ENCODE measurements around the gene MAP2K5. TPM values are rescaled to one million over a fixed set of nuclear protein-coding genes. Genes with fewer than 3 reads are reported as not detected.

Gene MAP2K5
- total RNA-seq (7.2 and 13.7 TPM in 2 replicates), polyA plus RNA-seq (12.4 and 14.2 TPM in 2 replicates)

GRCh38 chr15:67542420-67543347, at the start of gene MAP2K5:
Gene MAP2K5, plus strand, starts transcription at chr15:67542703. Its CDS starts 633 bp downstream, at chr15:67543336.
- Histone ChIP-seq H3K4me2 (peak within 1 kb of the TSS; percentile 96), H3K27me3 (no peaks in the 10 kb centered on the region), H3K4me1 (ENCODE audit: insufficient read depth) (peaks cover under 1% of the 10 kb centered on the region), H3K79me2 (peaks cover 21% of the 10 kb centered on the region), H4K20me1 (ENCODE audit: insufficient read depth, poor library complexity, severe bottlenecking) (no peaks in the 10 kb centered on the region), H3K9me3 (ENCODE audit: low read depth) (no peaks in the 10 kb centered on the region), H3K27ac (peak within 1 kb of the TSS; percentile 84), H3K36me3 (replicated peaks; ENCODE audit: insufficient read depth, low read depth) (no peaks in the 10 kb centered on the region), H3K4me3 (peak within 1 kb of the TSS; percentile 59), H3K9me2 (replicated peaks; ENCODE audit: insufficient read depth) (no peaks in the 10 kb centered on the region), H2AFZ (peak within 1 kb of the TSS; percentile 93)
- DNase-seq (ENCODE audit: low spot score), result peak; percentile 89
- 2% methylated on average over 72 of the region's 91 CpGs for WGBS (ENCODE audit: low lambda C conversion rate, missing lambda C conversion rate)
- TF ChIP-seq EZH2 (IDR thresholded peaks at IDR 0.05; ENCODE audit: borderline replicate concordance) (no peak), EZH2phosphoT487 (IDR thresholded peaks at IDR 0.05; ENCODE audit: low read depth, severe bottlenecking, unreplicated experiment) (no peak), CTCF (IDR thresholded peaks at IDR 0.05; ENCODE audit: poor library complexity) (no peak)

- no peak for TF ChIP-seq CTCF (IDR thresholded peaks at IDR 0.05; ENCODE audit: poor library complexity)
- no peak for TF ChIP-seq EZH2 (IDR thresholded peaks at IDR 0.05; ENCODE audit: borderline replicate concordance)
- no peak for TF ChIP-seq EZH2phosphoT487 (IDR thresholded peaks at IDR 0.05; ENCODE audit: low read depth, severe bottlenecking, unreplicated experiment)
- H3K4me3 ChIP-seq, result no peak overlapping the region
- whole genome bisulfite sequencing (ENCODE audit: low lambda C conversion rate, missing lambda C conversion rate), result 86% methylated on average over 1 of the region's 1 CpG
Observed at GRCh38 chr15:67495585-67495984, 46.9 kb upstream of the MAP2K5 start.

GRCh38 chr15:67501177-67501835, 41.2 kb upstream of the MAP2K5 start:
- H2AFZ ChIP-seq, result no peak overlapping the region

More at GRCh38 chr15:67495585-67495984, 46.9 kb upstream of the MAP2K5 start:
- Histone ChIP-seq H4K20me1 (ENCODE audit: insufficient read depth, poor library complexity, severe bottlenecking) (no peaks in the 10 kb centered on the region), H3K4me2 (no peak overlapping the region), H3K9me2 (replicated peaks; ENCODE audit: insufficient read depth) (no peaks in the 10 kb centered on the region), H3K9me3 (ENCODE audit: low read depth) (no peaks in the 10 kb centered on the region), H2AFZ (no peak overlapping the region), H3K27me3 (no peaks in the 10 kb centered on the region), H3K79me2 (no peaks in the 10 kb centered on the region), H3K27ac (no peak overlapping the region), H3K4me1 (ENCODE audit: insufficient read depth) (no peaks in the 10 kb centered on the region), H3K36me3 (replicated peaks; ENCODE audit: insufficient read depth, low read depth) (no peaks in the 10 kb centered on the region)
- DNase-seq (ENCODE audit: low spot score), result no peak

More at GRCh38 chr15:67501177-67501835, 41.2 kb upstream of the MAP2K5 start:
- DNase-seq (ENCODE audit: low spot score), result peak; percentile 30
- no peaks in the 10 kb centered on the region for H4K20me1 ChIP-seq (ENCODE audit: insufficient read depth, poor library complexity, severe bottlenecking)
- H3K27me3 ChIP-seq, result no peaks in the 10 kb centered on the region
- no peaks in the 10 kb centered on the region for H3K9me2 ChIP-seq (replicated peaks; ENCODE audit: insufficient read depth)
- no peaks in the 10 kb centered on the region for H3K4me1 ChIP-seq (ENCODE audit: insufficient read depth)
- no peaks in the 10 kb centered on the region for H3K36me3 ChIP-seq (replicated peaks; ENCODE audit: insufficient read depth, low read depth)
- H3K4me3 ChIP-seq, result no peak overlapping the region
- no peaks in the 10 kb centered on the region for H3K79me2 ChIP-seq
- 32% methylated on average over 2 of the region's 2 CpGs for WGBS (ENCODE audit: low lambda C conversion rate, missing lambda C conversion rate)
- no peak overlapping the region for H3K27ac ChIP-seq
- no peak overlapping the region for H3K4me2 ChIP-seq
- no peaks in the 10 kb centered on the region for H3K9me3 ChIP-seq (ENCODE audit: low read depth)
- TF ChIP-seq EZH2 (IDR thresholded peaks at IDR 0.05; ENCODE audit: borderline replicate concordance) (no peak), CTCF (IDR thresholded peaks at IDR 0.05; ENCODE audit: poor library complexity) (peak; percentile 54)
